Upper lobe of left lung (tissue), 6 donors: ENCODE measurements around the gene TMEM132A. TPM values are rescaled to one million over a fixed set of nuclear protein-coding genes. Genes with fewer than 3 reads are reported as not detected.

Experiments
- ATAC-seq, 2 donors: fragments of 200-7000 bp; cut with Tn5 transposase; one replicate each; pipeline ENCODE4 v1.9.1; 2022; ENCODE audit warnings: mild to moderate bottlenecking in 2 of 2, moderate library complexity in 2 of 2; ENCODE audit not compliant: low FRiP score in 2 of 2
- DNase-seq, 2 donors: peaks; one replicate each; pipeline ENCODE4 v3.0.0-alpha.2; 2019 to 2020
- H3K27ac ChIP-seq, 4 donors: fragments of 200-600 bp; sonication (generic); one replicate each; pipeline ENCODE4 v1.5.1; 2016 to 2019
- H3K27me3 ChIP-seq, 4 donors: fragments of 200-600 bp; sonication (generic); one replicate each; pipeline ENCODE4 v1.5.1; 2017 to 2019
- H3K36me3 ChIP-seq, 4 donors: fragments of 200-600 bp; sonication (generic); one replicate each; pipeline ENCODE4 v1.5.1; 2016 to 2019
- H3K4me1 ChIP-seq, 4 donors: fragments of 200-600 bp; sonication (generic); one replicate each; pipeline ENCODE4 v1.5.1; 2018 to 2019
- H3K4me3 ChIP-seq, 4 donors: fragments of 200-600 bp; sonication (generic); one replicate each; pipeline ENCODE4 v1.5.1; 2017 to 2019; ENCODE audit warnings: mild to moderate bottlenecking in 2 of 4, moderate library complexity in 1 of 4
- H3K9me3 ChIP-seq, 4 donors: fragments of 200-600 bp; sonication (generic); one replicate each; pipeline ENCODE4 v1.5.1; 2018 to 2019
- EP300 ChIP-seq, 4 donors: sonication (generic); formaldehyde crosslinking; IDR thresholded peaks; one replicate each; pipeline ENCODE4 v1.5.1; 2017; ENCODE audit warnings: antibody characterized with exemption in 4 of 4, control low read depth in 2 of 4
- POLR2A ChIP-seq, 4 donors: fragments of 450-650 bp; IDR thresholded peaks; one replicate each; pipeline ENCODE4 v1.5.1; 2016 to 2017; ENCODE audit warnings: antibody characterized with exemption in 4 of 4, mild to moderate bottlenecking in 2 of 4
- POLR2AphosphoS5 ChIP-seq, 2 donors: sonication (generic); formaldehyde crosslinking; IDR thresholded peaks; one replicate each; pipeline ENCODE4 v1.5.1; 2017; ENCODE audit warnings: antibody characterized with exemption in 2 of 2
- WGBS, 2 donors: methylation state at CpG; one replicate each; pipeline ENCODE4 v1.1.5; 2017 to 2018; 5-methylcytosine and 5-hydroxymethylcytosine counted together
- total RNA-seq, 6 donors: library from RNA; depleted of rRNA in 4 of 6; stranded (reverse); fragments of >200 nt in 4 of 6; gene quantifications; one replicate each; pipeline versions ENCODE4 v1.1.0 to v1.2.1, GENCODE V29; 2016 to 2021
- TF ChIP-seq, protein P1 (sequence below), 6 experiments: fragments of 450-650 bp in 4 of 6; fragments of 200-600 bp in 2 of 6; sonication (generic) in 2 of 6; IDR thresholded peaks; one replicate each; pipeline ENCODE4 v1.5.1; 2016 to 2019; ENCODE audit warnings: antibody characterized with exemption in 6 of 6
- donor health status: DM: no; HTN: no; CAD: no; lungs with moderate emphysema.
- donor health status: DM: no; HTN: yes; CAD: no; lungs with severe emphysema.

The TMEM132A gene
- total RNA-seq, 6 donors from 2014 or later, result 3.6 to 18.2 (median 9.4) TPM

DNA sequence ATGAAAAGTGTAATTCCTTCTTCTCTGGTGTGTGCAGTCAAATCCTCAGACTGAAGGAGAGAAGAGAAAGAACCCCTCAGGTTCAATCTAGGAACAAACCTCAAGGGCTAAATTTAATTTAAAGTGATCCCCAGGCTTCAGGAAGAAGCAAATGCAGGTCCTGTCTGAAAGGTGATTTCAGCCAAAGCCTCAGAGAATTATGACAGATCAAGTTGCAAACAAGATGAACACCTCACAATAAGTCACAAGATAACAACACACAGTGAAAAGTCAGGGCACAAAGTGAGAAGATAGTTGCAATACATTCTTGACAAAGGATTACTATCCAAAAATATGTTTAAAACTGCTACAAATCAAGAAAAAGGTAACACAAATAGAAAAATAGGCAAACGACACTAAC, 45.2 kb upstream of the TMEM132A start:
- Histone ChIP-seq H3K27me3 (no peaks in the 10 kb centered on the region), H3K4me1 (no peaks in the 10 kb centered on the region), H3K4me3 (no peak overlapping the region), H3K27ac (no peak overlapping the region), H3K9me3 (no peaks in the 10 kb centered on the region), H3K36me3 (peaks cover 0 to 21% (median 5%) of the 10 kb centered on the region in 4 donors)
- ATAC-seq (no peak), DNase-seq (no peak)
- WGBS, 2 donors, result 94 to 97% methylated on average over 1 of the region's 1 CpG
- TF ChIP-seq POLR2AphosphoS5 (IDR thresholded peaks at IDR 0.05) (no peak), EP300 (IDR thresholded peaks at IDR 0.05) (no peak), POLR2A (IDR thresholded peaks at IDR 0.05) (no peak)
- TF ChIP-seq, protein P1, sequence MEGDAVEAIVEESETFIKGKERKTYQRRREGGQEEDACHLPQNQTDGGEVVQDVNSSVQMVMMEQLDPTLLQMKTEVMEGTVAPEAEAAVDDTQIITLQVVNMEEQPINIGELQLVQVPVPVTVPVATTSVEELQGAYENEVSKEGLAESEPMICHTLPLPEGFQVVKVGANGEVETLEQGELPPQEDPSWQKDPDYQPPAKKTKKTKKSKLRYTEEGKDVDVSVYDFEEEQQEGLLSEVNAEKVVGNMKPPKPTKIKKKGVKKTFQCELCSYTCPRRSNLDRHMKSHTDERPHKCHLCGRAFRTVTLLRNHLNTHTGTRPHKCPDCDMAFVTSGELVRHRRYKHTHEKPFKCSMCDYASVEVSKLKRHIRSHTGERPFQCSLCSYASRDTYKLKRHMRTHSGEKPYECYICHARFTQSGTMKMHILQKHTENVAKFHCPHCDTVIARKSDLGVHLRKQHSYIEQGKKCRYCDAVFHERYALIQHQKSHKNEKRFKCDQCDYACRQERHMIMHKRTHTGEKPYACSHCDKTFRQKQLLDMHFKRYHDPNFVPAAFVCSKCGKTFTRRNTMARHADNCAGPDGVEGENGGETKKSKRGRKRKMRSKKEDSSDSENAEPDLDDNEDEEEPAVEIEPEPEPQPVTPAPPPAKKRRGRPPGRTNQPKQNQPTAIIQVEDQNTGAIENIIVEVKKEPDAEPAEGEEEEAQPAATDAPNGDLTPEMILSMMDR (IDR thresholded peaks at IDR 0.05), result no peak

DNA sequence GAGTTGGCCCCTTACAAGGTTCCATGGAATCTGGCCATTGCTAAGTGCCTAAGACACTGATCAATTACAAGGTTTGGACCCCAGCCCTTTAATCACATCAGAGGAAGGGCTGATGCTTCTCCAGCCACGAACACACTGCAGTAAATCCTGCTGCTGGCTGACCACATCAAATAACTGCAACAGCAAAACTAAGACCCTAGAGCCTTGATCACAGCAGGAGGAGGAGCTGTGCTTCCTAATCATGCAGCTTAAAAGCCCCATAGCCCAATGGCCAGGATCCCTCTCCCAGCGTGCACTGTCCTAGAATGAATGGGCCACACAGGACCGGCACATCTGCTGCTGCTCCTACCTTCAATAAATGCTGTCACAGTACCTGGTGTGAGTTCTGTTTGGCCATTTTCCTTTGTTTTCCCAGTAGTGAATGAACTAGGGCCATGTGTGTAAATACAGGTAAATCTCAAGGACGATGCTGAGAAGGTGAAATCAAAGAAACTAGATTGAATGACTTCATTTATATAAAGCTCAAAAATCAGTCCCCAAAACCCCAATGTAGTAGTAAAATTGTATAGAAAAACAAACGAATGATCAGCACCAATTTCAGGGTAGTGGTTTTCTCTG, 44.2 kb upstream of the TMEM132A start:
- H3K36me3 ChIP-seq, result peaks cover 0 to 21% (median 5%) of the 10 kb centered on the region in 4 donors
- 75 to 84% methylated on average over 5 of the region's 5 CpGs for WGBS, 2 donors
- no peak for DNase-seq

DNA sequence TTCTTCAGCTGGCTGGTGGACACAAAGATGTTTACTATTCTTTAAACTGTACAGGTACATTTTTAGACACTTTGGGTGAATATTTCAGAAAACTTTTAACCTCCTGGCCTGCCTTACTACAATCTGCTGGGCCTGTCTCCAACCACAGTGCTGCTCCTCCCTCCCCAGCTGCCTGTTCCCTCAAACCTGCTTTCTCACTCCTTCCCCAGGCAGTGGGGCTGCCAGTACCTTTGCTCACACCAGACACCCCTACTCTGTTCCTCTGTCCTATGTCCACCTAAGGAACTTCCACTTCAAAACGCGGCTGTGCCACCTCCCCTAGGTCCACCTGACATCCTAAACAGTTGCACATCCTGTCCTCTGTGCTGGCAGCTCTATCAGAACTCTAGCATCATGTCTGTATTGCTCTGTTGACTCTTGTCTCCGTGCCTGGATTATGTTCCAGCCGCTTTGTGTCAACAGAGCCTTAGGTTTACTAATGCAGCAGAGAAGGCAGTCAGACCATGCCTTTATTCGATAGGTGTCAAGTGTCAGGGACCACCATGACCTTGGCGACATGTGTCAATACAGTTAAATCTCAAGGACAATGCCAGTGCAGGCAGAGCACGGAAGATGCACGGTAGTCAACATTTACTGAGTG, 43.5 kb upstream of the TMEM132A start:
- ATAC-seq, result no peak
- H3K4me1 ChIP-seq, result no peaks in the 10 kb centered on the region
- H3K9me3 ChIP-seq, result no peaks in the 10 kb centered on the region
- DNase-seq, result no peak
- no peak overlapping the region for H3K27ac ChIP-seq
- WGBS, 2 donors, result 81 to 82% methylated on average over 8 of the region's 8 CpGs
- no peaks in the 10 kb centered on the region for H3K27me3 ChIP-seq
- TF ChIP-seq, protein P1 (IDR thresholded peaks at IDR 0.05), result no peak
- no peak for TF ChIP-seq POLR2AphosphoS5 (IDR thresholded peaks at IDR 0.05)
- no peak for TF ChIP-seq POLR2A (IDR thresholded peaks at IDR 0.05)
- TF ChIP-seq EP300 (IDR thresholded peaks at IDR 0.05), result no peak
- H3K4me3 ChIP-seq, result no peak overlapping the region
- peaks cover 0 to 21% (median 5%) of the 10 kb centered on the region in 4 donors for H3K36me3 ChIP-seq

More for the DNA sequence above, 44.2 kb upstream of the TMEM132A start:
- no peak for ATAC-seq
- H3K27ac ChIP-seq, result no peak overlapping the region
- no peaks in the 10 kb centered on the region for H3K4me1 ChIP-seq
- TF ChIP-seq EP300 (IDR thresholded peaks at IDR 0.05) (no peak), POLR2A (IDR thresholded peaks at IDR 0.05) (no peak)
- TF ChIP-seq, protein P1 (IDR thresholded peaks at IDR 0.05), result no peak
- no peak overlapping the region for H3K4me3 ChIP-seq
- H3K9me3 ChIP-seq, result no peaks in the 10 kb centered on the region
- no peaks in the 10 kb centered on the region for H3K27me3 ChIP-seq

DNA sequence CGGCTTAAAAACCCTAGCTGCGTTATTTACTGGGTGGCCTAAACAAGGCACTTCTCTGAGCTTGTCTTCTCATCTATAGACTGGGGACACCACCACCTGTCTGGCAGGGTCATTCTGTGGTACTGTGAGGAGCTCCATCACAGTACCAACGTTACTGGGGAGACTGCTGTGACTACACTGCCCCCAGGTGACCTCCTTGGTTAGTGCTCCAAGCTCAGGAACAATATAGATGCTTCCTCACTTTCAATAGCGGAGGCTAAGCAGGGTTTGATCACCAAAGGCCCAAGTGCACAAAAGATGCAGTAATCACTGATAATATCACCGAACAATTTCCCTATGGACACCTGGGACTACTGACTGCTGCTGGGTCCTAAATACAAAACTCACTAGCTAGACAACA, 36.7 kb upstream of the TMEM132A start:
- Histone ChIP-seq H3K27me3 (no peaks in the 10 kb centered on the region), H3K9me3 (no peaks in the 10 kb centered on the region), H3K27ac (no peak overlapping the region), H3K4me1 (peaks cover 0 to 11% (median 3%) of the 10 kb centered on the region in 4 donors), H3K36me3 (peaks cover 0 to 29% (median 2%) of the 10 kb centered on the region in 4 donors), H3K4me3 (no peak overlapping the region)
- ATAC-seq (peak in 1 of 2 donors; percentile 82), DNase-seq (no peak)
- WGBS, 2 donors, result 50 to 66% methylated on average over 3 to 5 of the region's 5 CpGs
- TF ChIP-seq, protein P1 (IDR thresholded peaks at IDR 0.05), result peak in 4 of 6 experiments; percentile 17 to 45 (median 36)
- TF ChIP-seq POLR2AphosphoS5 (IDR thresholded peaks at IDR 0.05), result no peak
